HG03460 (cell line): Measurements from ENCODE around the gene UBAC2.
A peak's percentile ranks its signal among the peaks of the same experiment; 100 is the strongest.
"Not testable (repeated sequence)": the region's sequence is repeated elsewhere in the genome, so short reads cannot be mapped to it uniquely, and the experiment has no call there.

Source experiments
- ATAC-seq: cut with Tn5 transposase; IDR thresholded peaks from one replicate; pipeline ENCODE4 v1.9.1; 2021; ENCODE audit not compliant: unreplicated experiment

The UBAC2 gene

GRCh38 chr13:99182439-99182838 is 18.2 kb upstream of the UBAC2 start:
- no peak for ATAC-seq

- ATAC-seq, result no peak
These were observed 15.0 kb upstream of the UBAC2 start for GRCh38 chr13:99185606-99186005.

GRCh38 chr13:99190147-99190985 is 10.3 kb upstream of the UBAC2 start:
- ATAC-seq, result no peak

GRCh38 chr13:99191336-99191899 is 9.2 kb upstream of the UBAC2 start:
- no peak for ATAC-seq

- no peak for ATAC-seq
These were observed 8.7 kb upstream of the UBAC2 start for GRCh38 chr13:99191900-99192399.

GRCh38 chr13:99192480-99192879 is 8.2 kb upstream of the UBAC2 start:
- ATAC-seq, result no peak

- ATAC-seq, result no peak
These were observed 7.5 kb upstream of the UBAC2 start for GRCh38 chr13:99193152-99193551.

- ATAC-seq, result no peak
These were observed 4.1 kb upstream of the UBAC2 start for GRCh38 chr13:99196466-99197116.

- ATAC-seq, result no peak
These were observed 3.5 kb upstream of the UBAC2 start for GRCh38 chr13:99197117-99197651.

GRCh38 chr13:99199541-99200431 is 868 bp upstream of the UBAC2 start:
- ATAC-seq, result peak; percentile 6

- no peak for ATAC-seq
These were observed 3.2 kb downstream of the UBAC2 start for GRCh38 chr13:99203601-99204579.

GRCh38 chr13:99205621-99206220 is 5.1 kb downstream of the UBAC2 start:
- ATAC-seq, result no peak

GRCh38 chr13:99206226-99206625 is 5.6 kb downstream of the UBAC2 start:
- no peak for ATAC-seq

GRCh38 chr13:99206873-99207272 is 6.2 kb downstream of the UBAC2 start:
- ATAC-seq, result no peak

GRCh38 chr13:99207511-99207910 is 6.9 kb downstream of the UBAC2 start:
- no peak for ATAC-seq

- ATAC-seq, result no peak
These were observed 7.5 kb downstream of the UBAC2 start for GRCh38 chr13:99208185-99208584.

- ATAC-seq, result no peak
These were observed 8.3 kb downstream of the UBAC2 start for GRCh38 chr13:99208845-99209527.

- not testable (repeated sequence) for ATAC-seq
These were observed 10.0 kb downstream of the UBAC2 start for GRCh38 chr13:99210627-99211026.
